Activated CD8-positive, alpha-beta memory T cell treated with anti-CD3 and anti-CD28 coated beads for 36 hours (primary cell): ENCODE results near the gene SWT1. TPM values are rescaled to one million over a fixed set of nuclear protein-coding genes. Genes with fewer than 3 reads are reported as not detected.

Experiments
- CTCF ChIA-PET: fragments of 350-600 bp; sonication (Branson Sonifier 250); formaldehyde crosslinking; loops from one replicate; lab custom pipeline; 2021; ENCODE audit warnings: antibody characterized with exemption; lab: Charles Lee
- POLR2A ChIA-PET: fragments of 350-600 bp; sonication (Branson Sonifier 250); formaldehyde crosslinking; loops from one replicate; lab custom pipeline; 2021; ENCODE audit warnings: antibody characterized with exemption; lab: Charles Lee
- total RNA-seq, 2 experiments: library from RNA; stranded (reverse); gene quantifications; one replicate each; pipeline ENCODE4 v1.2.3, GENCODE V29; 2021

Gene SWT1
- total RNA-seq = 1 to 10 TPM; 1.9 to 2.3 TPM

GRCh38 chr1:185156854-185157598 lies at the start of gene SWT1, which contains the start of gene TRMT1L:
Gene SWT1 (plus strand): TSS chr1:185157167. CDS start chr1:185160842, 3,675 bp downstream.
Gene TRMT1L (minus strand): TSS chr1:185156953. CDS start chr1:185156712, 241 bp downstream.
- ChIA-PET POLR2A (interaction anchor here (0.9 kb wide), 1 partner anchor 111 kb away, joined by 3 read pairs; no protein-coding TSS in a partner anchor), CTCF (interaction anchor here (0.6 kb wide), 1 partner anchor 13 kb away, joined by 3 read pairs; no protein-coding TSS in a partner anchor)

- CTCF ChIA-PET = no interaction called here
- POLR2A ChIA-PET = interaction anchor here (0.7 kb wide), 1 partner anchor 42 kb away, joined by 4 read pairs; no protein-coding TSS in a partner anchor
Measured at GRCh38 chr1:185108321-185108720, 48.6 kb upstream of the SWT1 start.

- CTCF ChIA-PET = no interaction called here
- POLR2A ChIA-PET = no interaction called here
Measured at GRCh38 chr1:185110145-185110544, 46.8 kb upstream of the SWT1 start.

GRCh38 chr1:185111873-185112272 lies 45.1 kb upstream of the SWT1 start:
- ChIA-PET CTCF (no interaction called here), POLR2A (no interaction called here)

- POLR2A ChIA-PET = no interaction called here
- CTCF ChIA-PET = no interaction called here
Measured at GRCh38 chr1:185112356-185112755, 44.6 kb upstream of the SWT1 start.

- POLR2A ChIA-PET = no interaction called here
- CTCF ChIA-PET = no interaction called here
Measured at GRCh38 chr1:185129708-185130107, 27.3 kb upstream of the SWT1 start.

- POLR2A ChIA-PET = no interaction called here
- CTCF ChIA-PET = no interaction called here
Measured at GRCh38 chr1:185132534-185132933, 24.4 kb upstream of the SWT1 start.

GRCh38 chr1:185137896-185138545 lies 18.9 kb upstream of the SWT1 start:
- ChIA-PET CTCF (no interaction called here), POLR2A (no interaction called here)

- ChIA-PET POLR2A (no interaction called here), CTCF (no interaction called here)
Measured at GRCh38 chr1:185139246-185139645, 17.7 kb upstream of the SWT1 start.

GRCh38 chr1:185144233-185144632 lies 12.7 kb upstream of the SWT1 start:
- ChIA-PET POLR2A (no interaction called here), CTCF (no interaction called here)

GRCh38 chr1:185151215-185151614 lies 5.8 kb upstream of the SWT1 start:
- ChIA-PET POLR2A (no interaction called here), CTCF (no interaction called here)

- CTCF ChIA-PET = interaction anchor here (0.6 kb wide), 1 partner anchor 17 kb away, joined by 3 read pairs; no protein-coding TSS in a partner anchor
- POLR2A ChIA-PET = no interaction called here
Measured at GRCh38 chr1:185152187-185152767, 4.7 kb upstream of the SWT1 start.

GRCh38 chr1:185154912-185155513 lies 2.0 kb upstream of the SWT1 start:
- CTCF ChIA-PET = interaction anchor here (1.2 kb wide), 1 partner anchor 526 kb away, joined by 3 read pairs; no protein-coding TSS in a partner anchor

GRCh38 chr1:185155600-185156287 lies 1.2 kb upstream of the SWT1 start:
- POLR2A ChIA-PET = interaction anchor here (0.9 kb wide), 1 partner anchor 110 kb away, joined by 3 read pairs; no protein-coding TSS in a partner anchor

More at GRCh38 chr1:185154912-185155513, 2.0 kb upstream of the SWT1 start:
- POLR2A ChIA-PET = no interaction called here

GRCh38 chr1:185156288-185156853 lies 596 bp upstream of the SWT1 start:
- ChIA-PET CTCF (interaction anchor here (0.6 kb wide), 1 partner anchor 512 kb away, joined by 5 read pairs; no protein-coding TSS in a partner anchor), POLR2A (interaction anchor here (0.9 kb wide), 1 partner anchor 110 kb away, joined by 3 read pairs; no protein-coding TSS in a partner anchor)

More at GRCh38 chr1:185155600-185156287, 1.2 kb upstream of the SWT1 start:
- CTCF ChIA-PET = interaction anchor here (0.6 kb wide), 1 partner anchor 512 kb away, joined by 5 read pairs; no protein-coding TSS in a partner anchor

- ChIA-PET CTCF (interaction anchor here (1.0 to 1.8 kb wide), 2 partner anchors 12 to 113 kb away, joined by 3 to 5 read pairs; no protein-coding TSS in a partner anchor), POLR2A (no interaction called here)
Measured at GRCh38 chr1:185157599-185158412, 839 bp downstream of the SWT1 start.

GRCh38 chr1:185158800-185159199 lies 1.8 kb downstream of the SWT1 start:
- ChIA-PET CTCF (interaction anchor here (1.8 kb wide), 1 partner anchor 11 kb away, joined by 5 read pairs; no protein-coding TSS in a partner anchor), POLR2A (interaction anchor here (0.6 kb wide), 2 partner anchors 68 to 115 kb away, joined by 4 to 5 read pairs; no protein-coding TSS in a partner anchor)
